NOMO-1 treated with dmso at 0.1 percent for 144 hours (cell line): ENCODE data around the gene RPS15.
"Not testable (repeated sequence)": the region's sequence is repeated elsewhere in the genome, so short reads cannot be mapped to it uniquely, and the experiment has no call there.

ENCODE experiments used
- DNase-seq: peaks from one replicate; lab custom pipeline; 2025; ENCODE audit not compliant: unreplicated experiment; lab: John Stamatoyannopoulos, UW

The RPS15 gene

DNA sequence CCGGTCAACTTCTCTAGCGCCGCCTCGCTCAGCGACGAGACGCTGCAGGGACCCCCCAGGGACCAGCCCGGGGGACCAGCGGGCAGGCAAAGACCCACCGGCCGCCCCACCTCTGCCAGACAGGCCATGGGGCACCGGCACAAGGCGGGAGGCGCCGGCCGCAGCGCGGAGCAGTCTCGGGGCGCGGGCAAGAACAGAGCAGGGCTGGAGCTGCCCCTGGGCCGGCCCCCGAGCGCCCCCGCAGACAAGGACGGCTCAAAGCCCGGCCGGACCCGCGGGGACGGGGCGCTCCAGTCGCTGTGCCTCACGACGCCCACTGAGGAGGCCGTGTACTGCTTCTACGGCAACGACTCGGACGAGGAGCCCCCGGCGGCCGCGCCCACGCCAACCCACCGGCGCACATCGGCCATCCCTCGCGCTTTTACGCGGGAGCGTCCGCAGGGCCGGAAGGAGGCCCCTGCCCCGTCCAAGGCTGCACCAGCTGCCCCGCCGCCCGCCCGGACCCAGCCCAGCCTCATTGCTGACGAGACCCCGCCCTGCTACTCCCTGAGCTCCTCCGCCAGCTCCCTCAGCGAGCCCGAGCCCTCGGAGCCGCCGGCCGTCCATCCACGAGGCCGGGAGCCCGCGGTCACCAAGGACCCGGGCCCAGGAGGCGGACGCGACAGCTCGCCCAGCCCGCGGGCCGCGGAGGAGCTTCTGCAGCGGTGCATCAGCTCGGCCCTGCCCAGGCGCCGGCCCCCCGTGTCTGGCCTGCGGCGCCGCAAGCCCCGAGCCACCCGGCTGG, 29.5 kb downstream of the RPS15 start:
- DNase-seq, result no peak

DNA sequence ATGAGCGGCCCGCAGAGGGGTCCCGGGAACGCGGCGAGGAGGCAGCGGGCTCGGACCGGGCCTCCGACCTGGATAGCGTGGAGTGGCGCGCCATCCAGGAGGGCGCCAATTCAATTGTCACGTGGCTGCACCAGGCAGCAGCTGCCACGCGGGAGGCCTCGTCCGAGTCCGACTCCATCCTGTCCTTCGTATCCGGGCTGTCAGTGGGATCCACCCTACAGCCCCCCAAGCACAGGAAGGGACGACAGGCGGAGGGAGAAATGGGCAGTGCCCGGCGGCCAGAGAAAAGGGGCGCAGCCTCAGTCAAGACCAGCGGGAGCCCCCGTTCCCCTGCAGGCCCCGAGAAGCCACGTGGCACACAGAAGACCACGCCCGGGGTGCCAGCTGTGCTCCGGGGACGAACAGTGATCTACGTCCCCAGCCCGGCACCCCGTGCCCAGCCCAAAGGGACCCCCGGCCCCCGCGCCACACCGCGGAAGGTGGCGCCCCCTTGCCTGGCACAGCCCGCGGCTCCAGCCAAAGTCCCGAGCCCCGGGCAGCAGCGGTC, 30.2 kb downstream of the RPS15 start:
- no peak for DNase-seq

DNA sequence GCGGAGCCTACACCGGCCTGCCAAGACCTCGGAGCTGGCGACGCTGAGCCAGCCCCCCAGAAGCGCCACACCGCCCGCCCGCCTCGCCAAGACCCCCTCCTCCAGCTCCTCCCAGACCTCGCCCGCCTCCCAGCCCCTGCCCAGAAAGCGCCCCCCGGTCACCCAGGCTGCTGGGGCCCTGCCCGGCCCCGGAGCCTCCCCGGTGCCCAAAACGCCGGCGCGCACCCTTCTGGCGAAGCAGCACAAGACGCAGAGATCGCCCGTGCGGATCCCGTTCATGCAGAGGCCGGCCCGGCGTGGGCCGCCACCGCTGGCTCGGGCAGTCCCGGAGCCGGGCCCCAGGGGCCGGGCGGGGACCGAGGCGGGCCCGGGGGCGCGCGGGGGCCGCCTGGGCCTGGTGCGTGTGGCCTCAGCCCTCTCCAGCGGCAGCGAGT, 30.6 kb downstream of the RPS15 start:
- no peak for DNase-seq

DNA sequence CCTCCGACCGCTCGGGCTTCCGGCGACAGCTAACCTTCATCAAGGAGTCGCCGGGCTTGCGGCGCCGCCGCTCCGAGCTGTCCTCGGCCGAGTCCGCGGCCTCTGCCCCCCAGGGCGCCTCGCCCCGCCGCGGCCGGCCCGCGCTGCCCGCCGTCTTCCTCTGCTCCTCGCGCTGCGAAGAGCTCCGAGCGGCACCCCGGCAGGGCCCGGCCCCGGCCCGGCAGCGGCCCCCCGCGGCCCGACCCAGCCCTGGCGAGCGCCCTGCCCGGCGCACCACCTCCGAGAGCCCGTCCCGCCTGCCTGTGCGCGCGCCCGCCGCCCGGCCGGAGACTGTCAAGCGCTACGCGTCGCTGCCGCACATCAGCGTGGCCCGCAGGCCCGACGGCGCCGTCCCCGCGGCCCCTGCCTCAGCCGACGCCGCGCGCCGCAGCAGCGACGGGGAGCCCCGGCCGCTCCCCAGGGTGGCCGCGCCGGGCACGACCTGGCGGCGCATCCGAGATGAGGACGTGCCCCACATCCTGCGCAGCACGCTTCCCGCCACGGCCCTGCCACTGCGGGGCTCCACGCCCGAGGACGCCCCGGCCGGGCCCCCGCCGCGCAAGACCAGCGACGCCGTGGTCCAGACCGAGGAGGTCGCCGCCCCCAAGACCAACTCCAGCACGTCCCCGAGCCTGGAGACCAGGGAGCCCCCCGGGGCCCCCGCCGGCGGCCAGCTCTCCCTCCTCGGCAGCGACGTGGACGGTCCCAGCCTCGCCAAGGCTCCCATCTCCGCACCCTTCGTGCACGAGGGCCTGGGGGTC, 31.3 kb downstream of the RPS15 start:
- DNase-seq, result no peak

DNA sequence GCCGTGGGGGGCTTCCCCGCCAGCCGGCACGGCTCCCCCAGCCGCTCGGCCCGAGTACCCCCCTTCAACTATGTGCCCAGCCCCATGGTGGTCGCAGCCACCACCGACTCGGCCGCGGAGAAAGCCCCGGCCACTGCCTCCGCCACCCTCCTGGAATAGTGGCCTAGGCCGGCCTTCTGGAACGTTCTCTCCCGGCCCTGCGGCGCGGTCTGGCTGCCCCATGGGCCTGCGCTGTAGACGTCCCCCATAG, 31.8 kb downstream of the RPS15 start:
- no peak for DNase-seq

DNA sequence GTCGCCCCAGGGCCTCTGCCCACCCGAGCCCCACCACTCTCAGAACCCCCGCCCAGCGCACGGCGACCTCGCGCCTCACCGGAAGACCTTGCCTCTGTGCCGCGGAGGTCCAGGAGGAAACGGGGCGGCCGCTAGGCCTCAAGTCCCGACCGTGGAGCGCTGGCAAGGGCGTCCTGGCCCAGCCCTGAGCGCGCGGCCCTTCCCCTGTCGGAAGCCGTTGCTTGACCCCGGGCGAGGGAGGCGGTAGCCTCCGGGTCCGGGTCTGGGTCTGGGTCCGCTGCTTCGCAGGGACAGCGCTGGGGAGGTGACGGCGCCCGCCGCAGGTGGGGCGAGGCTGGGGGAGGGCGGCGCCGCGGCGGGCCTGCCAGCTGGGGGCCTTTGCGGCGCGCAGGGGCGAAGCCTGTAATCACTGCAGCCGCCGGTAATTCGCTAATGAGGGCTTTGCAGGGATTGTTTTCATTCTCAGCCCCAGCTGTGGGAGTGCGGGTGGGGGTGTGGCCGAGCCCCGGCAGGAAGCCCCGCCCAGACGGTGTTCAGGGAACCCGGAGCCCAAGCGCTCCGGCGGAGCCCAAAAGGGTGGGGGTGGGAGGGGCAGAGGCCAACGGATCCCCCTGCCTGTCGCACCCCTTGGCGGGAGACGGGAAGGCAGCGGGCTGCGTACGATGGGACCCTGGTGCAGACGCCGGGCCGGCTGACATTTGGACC, 32.3 kb downstream of the RPS15 start:
- DNase-seq, result no peak

DNA sequence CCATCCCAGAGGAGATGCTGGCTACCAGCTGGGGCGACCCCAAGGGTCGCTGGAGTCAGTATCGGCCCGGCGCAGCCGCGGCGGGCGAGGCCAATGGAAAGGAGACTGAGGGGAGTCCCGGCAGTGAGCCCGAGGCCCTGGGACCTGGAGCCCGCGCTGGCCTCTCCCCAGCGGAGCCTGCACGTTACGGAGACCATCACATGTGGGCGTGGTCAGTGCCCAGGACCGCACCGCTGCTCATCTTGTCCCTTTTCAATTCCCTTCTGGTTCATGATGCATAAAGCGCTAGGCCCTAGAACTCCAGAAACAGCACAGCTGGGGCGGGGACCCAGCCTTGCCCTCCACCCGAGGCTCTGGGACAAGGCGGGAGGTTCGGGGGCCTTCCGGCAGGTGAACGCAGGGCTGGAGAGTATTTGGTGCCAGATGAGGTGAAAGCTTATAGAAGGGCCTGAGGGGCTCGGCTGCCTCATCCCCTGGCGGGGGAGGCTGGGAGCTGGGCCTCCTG, 32.9 kb downstream of the RPS15 start:
- DNase-seq, result no peak

DNA sequence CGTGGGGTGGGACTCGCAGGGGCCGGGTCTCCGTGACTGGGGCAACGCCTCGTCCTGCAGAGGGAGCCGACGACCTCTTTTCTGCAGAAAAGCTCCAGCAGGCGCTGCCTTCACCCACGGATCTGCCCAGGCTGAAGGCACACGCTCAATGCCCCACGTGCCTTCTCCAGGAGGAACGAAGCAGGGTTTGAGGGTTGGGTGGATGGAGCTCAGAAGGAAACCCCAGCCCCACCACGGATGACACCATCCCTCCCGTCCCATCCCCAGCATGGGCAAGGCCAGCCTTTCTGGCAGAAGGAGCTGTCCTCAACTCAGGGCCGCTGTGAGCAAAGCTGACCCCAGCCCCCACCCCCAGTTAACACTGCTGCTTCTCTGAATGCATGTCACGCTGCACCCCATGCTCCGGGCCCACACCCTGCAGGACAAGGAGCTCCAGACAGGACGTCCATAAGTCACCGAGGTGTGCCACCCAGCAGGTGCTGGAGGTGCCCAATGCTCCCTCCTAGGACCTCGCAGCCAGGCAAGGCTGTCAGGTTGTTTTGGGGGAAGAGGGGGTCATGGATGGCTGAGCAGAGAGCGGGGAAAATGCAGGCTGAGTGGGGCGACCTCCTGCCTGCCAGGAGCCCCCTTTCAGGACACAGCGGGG, 33.4 kb downstream of the RPS15 start:
- no peak for DNase-seq

DNA sequence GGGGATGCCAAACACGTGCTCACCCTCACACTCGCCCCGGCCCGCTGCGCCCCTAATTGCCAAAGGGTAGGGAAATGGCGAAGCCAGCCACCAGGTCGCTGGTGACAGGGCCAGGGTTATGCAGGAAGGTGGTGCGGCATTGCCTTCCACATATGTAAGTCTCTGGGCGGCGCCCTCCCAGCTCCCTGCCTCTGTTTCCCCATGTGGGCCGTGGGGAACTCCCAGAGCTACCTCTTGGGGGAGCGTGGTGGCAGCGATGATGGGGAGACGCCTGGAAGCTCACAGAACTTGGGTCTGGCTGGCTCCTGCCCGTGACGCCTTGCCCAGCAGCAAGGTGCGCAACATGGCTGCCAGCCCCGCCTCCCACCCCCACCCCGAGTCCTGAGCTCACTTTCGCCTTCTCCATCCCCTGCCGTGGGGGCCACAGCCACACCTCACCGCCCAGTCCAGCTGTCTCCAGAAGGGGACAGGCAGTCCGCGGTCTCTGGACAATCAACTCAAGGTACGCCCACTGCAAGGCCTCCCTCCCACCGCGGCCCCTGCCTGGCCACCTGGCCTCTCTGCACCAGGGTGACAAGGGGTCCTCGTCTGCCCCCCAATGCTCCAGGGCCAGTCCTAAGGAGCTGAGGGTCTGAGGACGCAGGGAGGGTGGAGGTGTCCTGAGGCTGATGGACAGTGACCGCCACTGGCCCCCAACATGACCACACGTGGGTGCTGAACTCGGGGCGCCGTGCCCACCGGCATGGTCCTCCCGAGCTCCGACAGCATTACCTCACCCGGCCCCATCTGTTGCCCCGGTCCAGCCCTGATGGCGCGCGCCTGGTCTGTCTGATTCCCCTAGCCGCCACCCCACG, 34.3 kb downstream of the RPS15 start:
- DNase-seq, result no peak

DNA sequence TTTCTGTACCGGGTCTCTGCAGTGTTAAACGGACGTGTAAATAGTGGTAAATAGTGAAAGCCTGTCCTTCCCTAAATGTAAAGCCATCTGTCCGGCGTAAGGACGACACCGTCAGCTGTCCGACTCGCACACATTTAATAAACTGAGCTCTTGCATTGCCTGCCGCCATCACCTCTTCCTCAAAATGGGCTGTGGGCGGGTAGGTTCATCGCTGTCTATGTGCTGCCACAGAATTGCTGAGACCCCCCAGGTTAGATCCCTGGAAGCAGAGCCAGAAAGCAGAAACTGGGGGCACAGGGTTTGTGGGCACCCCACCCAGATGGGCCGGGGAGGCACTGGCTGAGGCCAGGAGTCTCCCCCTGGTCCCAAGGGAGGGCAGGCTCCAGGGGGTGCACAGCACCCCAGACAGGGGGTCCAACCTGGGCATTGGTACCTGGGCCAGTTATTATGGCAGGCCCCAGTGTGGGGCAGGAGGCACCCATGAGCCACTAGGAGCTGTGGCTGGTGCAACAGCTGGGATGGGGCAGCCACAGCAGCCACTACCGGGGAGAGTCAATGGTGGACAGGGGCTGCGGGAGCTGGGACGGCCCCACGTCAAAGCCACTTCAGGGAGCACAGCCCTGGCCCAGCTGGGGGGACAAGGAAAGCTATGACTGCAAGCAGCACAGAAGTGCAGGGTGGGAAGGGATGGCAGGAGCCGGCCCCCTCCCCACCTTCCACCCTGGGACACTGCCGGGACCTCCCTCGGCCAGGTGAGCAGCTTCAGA, 35.1 kb downstream of the RPS15 start:
- DNase-seq, result no peak

DNA sequence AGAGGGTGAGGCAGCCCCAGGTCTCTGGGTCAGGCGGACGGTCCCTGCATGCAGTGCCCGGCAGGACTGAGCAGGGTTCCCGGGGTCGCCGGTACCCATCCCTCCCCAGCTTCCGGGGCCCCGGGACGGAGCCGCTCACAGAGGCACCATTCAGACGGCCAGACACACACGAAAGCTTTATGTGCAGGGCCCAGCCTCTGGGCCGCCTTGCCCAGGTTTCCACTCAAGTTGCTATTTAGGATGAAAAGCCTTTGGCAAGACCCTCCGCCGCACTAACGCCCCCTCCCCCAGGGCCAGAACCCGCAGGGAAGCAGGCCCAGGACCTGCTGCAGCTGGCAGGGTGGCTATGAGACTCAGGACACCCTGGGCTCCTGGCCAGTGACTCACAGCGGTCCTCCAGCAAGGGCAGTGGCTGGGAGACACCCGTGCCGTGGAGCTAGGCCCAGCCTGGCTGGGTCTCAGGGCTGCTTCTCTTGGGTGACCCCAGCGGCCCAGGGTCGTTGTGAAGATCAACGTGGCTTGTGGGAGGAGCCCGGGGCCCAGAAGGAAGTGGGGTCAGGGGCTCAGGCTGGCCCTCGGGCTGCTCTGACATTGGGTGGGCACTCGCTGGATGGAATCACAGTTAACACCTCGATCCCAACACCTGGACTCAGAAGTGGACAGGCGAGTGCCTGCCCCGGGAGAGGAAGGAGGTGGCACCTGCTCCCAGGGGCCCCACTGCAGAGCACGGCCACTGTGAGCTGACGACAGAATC, 36.0 kb downstream of the RPS15 start:
- no peak for DNase-seq

DNA sequence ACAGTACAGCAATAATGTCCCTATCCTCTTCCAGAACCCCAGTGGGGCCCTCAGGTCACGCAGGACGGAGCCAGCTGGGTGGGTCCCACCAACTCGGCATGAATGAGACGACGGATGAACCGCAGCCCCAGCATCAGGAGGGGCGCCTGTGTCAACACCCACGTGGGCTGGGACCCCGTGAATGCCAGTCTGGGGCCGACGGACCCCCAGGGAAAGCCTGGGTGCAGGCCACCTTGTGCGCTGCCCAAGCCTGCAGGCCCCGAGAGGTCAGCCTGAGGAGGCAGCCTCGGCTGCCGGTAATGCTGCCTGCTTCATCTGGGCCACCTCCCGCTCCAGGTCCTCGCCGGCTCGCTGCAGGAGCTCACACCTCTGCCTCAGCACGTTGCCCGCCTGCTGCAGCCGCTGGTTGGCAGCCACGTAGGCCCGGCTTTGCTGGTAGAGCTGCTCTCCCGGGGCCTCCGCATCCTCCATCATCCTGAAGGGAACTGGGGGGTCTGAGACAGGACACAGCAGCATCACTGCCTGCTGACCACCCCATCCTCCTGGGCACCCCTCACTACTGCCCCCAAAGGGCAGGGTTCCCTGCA, 36.7 kb downstream of the RPS15 start:
- no peak for DNase-seq

DNA sequence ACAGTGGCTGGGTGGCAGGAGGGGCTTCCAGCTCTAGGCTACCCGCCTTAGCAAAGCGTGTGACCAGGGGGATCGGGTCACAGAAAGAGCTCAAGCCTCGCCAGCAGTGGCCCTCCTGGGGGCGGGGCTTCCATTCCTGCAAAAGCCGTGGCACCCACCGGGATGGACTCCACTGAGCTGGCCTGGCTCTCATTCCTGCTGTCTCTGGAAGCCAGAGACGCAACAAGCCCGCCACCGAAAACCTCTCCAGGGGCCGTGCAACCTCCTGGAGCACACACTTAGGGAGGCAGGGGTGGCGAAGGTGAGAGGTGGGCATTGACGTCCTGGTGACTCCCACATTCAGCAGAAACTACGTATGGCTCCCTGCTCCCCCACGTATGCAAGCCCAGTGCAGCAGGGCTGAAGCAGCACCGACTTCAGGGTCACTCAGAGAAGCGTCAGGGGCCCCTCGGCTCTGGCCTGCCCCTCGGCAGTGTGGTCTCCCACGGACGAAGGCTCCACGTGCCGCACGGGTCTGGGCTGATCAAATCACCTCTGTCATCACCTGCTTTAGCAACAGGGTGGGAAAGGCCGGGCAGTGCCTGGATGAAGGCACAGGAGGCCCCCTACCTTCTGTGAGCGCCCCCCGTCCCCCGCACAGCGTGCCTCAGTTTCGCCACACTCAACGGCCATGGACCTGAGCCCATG, 37.7 kb downstream of the RPS15 start:
- DNase-seq, result no peak

DNA sequence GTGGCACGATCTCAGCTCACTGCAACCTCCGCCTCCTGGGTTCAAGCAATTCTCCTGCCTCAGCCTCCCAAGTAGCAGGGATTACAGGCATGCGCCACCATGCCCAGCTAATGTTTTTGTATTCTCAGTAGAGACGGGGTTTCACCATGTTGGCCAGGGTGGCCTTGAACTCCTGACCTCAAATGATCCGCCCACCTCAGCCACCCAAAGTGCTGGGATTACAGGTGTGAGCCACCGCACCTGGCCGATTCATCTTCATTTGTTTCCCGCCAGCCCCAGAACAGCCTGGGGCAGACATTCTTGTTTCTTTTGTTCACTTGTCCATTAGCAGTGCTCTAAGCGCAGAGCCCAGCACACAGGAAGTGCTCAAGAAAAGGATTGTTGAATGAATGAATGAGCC, 38.9 kb downstream of the RPS15 start:
- not testable (repeated sequence) for DNase-seq

DNA sequence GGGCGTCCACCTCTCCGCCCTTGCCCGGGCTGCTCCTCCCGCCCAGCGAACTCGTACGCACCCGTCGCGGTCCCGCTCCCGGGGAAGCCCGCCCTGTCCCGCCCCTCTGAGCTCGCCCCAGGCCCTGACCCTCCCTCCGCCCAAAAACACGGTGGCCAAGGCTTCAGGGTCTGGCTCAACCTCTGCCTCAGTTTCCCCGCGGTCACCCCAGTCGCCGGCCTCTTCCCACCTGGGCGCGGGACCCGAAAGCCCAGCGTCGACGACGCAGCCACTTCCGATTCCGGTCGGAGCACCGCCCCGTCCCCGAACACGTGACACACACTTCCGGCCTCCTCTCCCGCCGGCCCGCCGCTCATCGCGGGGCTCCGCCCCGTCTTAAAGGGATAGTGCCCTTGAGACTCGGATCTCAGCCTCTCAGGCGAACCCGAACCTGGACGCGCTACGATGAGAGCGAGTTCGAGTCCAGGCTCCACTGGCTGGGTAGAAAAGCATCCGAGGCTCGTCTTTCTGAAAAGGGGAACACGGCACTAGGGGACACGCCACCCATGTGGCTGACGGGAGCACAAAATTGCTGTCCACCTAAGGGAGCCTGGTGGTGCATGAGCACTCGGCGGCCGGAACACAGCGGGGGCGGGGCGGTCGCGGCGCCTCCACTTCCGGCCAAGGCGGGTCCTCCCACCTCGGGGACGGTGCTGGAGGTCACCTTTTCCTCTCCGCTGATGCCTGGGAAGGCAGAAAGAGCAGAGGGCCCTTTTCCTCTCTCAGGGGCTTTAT, 40.9 kb downstream of the RPS15 start, which contains the start of gene C19orf25:
C19orf25 (minus strand) TSS at position 282 of the 774 bp plus-strand sequence. CDS start 312 bp downstream, outside the sequence.
- DNase-seq, result peak; percentile 90

DNA sequence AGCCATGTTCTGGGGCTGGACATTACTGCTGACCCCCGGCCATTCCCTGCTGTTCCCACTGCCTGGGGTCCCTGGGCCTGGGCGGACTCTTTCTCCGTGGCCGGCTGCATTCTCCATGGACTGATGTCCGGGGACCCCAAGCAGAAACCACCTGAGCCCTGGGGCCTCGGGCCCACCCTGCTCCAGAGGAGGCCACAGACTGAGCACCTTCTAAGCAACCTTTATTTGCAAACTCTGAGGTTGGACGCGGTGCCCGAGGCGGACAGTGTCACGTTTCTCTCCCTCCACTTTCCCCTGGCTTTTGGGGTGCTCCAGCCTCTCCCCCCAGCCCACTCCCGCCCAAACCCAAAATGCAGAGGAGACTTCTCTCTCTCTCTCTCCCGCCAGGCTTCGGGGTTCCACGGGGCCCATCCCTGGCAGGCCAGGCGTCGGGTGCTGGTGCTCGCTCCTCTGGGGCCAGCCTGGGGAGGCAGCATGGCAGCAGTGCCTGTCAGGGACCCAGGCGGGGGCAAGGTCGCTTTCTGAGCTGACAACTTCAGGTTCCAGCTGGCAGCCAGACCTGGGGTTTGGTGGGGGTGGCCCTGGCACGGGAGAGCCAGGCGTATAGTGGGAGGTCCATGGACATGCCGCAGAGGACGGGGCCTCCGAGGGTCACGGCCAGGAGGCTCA, 43.2 kb downstream of the RPS15 start:
- DNase-seq, result no peak
